Liver (tissue), 3 donors: Measurements from ENCODE around the gene MEF2D.

Source experiments
- CTCF ChIP-seq: fragments of 150-350 bp; IDR thresholded peaks from 2 replicates; pipeline ENCODE4 v1.5.1; 2017; ENCODE audit warnings: improper control_type of control experiment, low read depth, low read length; ENCODE audit not compliant: missing input control
- JUND ChIP-seq, 2 donors: IDR thresholded peaks; 2 replicates each; pipeline ENCODE4 v1.6.1; 2016; ENCODE audit warnings: antibody characterized with exemption in 2 of 2
- RAD21 ChIP-seq, 2 donors: IDR thresholded peaks; 2 replicates each; pipeline ENCODE4 v1.6.1; 2016; ENCODE audit warnings: antibody characterized with exemption in 2 of 2, mild to moderate bottlenecking in 2 of 2
- REST ChIP-seq: IDR thresholded peaks from 2 replicates; pipeline ENCODE4 v1.6.1; 2016; ENCODE audit warnings: antibody characterized with exemption, mild to moderate bottlenecking
- donor health status: healthy.
- donor health status: healthy.

- TF ChIP-seq CTCF (no peak), RAD21 (IDR thresholded peaks at IDR 0.05) (no peak), REST (no peak), JUND (IDR thresholded peaks at IDR 0.05) (no peak)
Measured at GRCh38 chr1:156439777-156440183, 60.8 kb downstream of the MEF2D start.
